Brain microvascular endothelial cell (primary cell): ENCODE data around the gene SETD7.

Source experiments
- DNase-seq: peaks from one replicate; pipeline ENCODE4 v3.0.0-alpha.2; 2020
- H3K27ac ChIP-seq: fragments of 250-450 bp; sonication (Bioruptor Pico); 2 replicates; pipeline ENCODE4 v1.5.1; 2020; ENCODE audit warnings: mild to moderate bottlenecking, moderate library complexity
- H3K27me3 ChIP-seq: fragments of 250-450 bp; sonication (Bioruptor Pico); replicated peaks from 2 replicates; pipeline ENCODE4 v1.5.1; 2020; ENCODE audit warnings: mild to moderate bottlenecking
- H3K36me3 ChIP-seq: fragments of 250-450 bp; sonication (Bioruptor Pico); replicated peaks from 2 replicates; pipeline ENCODE4 v1.5.1; 2020; ENCODE audit warnings: mild to moderate bottlenecking
- H3K4me3 ChIP-seq: 2 replicates; pipeline ENCODE4 v1.5.1; 2011; ENCODE audit warnings: low read depth, mild to moderate bottlenecking, control low read depth, low read length, moderate library complexity
- in situ Hi-C: cut with HindIII; loops from 2 replicates; pipeline ENCODE4 v1.10.0; 2017; ENCODE audit warnings: low sequenced_read_pairs, low pct_ligation_motif_present
- TF ChIP-seq, protein P1 (sequence below): IDR thresholded peaks from 2 replicates; pipeline ENCODE4 v1.5.1; 2011; ENCODE audit warnings: low read depth, mild to moderate bottlenecking, moderate library complexity, low read length, control low read depth, inconsistent platforms; ENCODE audit errors: missing control alignments

Gene SETD7

DNA sequence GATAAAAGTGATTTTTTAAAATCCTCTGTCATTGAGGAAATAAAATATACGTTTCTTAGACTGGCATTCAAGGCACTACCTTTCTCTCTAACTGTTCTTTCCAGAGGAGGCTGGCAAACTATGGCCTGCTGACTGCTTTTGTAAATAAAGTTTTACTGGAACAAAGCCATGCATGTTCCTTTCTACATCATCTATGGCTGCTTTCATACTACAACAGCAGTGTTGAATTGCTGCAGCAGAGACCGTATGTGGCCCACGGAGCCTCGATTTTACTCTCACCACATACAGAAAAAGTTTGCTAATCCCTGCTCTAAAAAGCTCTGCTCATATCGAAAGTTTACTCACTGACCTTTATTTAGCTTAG, 20.2 kb downstream of the SETD7 start:
- TF ChIP-seq, protein P1, sequence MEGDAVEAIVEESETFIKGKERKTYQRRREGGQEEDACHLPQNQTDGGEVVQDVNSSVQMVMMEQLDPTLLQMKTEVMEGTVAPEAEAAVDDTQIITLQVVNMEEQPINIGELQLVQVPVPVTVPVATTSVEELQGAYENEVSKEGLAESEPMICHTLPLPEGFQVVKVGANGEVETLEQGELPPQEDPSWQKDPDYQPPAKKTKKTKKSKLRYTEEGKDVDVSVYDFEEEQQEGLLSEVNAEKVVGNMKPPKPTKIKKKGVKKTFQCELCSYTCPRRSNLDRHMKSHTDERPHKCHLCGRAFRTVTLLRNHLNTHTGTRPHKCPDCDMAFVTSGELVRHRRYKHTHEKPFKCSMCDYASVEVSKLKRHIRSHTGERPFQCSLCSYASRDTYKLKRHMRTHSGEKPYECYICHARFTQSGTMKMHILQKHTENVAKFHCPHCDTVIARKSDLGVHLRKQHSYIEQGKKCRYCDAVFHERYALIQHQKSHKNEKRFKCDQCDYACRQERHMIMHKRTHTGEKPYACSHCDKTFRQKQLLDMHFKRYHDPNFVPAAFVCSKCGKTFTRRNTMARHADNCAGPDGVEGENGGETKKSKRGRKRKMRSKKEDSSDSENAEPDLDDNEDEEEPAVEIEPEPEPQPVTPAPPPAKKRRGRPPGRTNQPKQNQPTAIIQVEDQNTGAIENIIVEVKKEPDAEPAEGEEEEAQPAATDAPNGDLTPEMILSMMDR, result no peak
- H3K27me3 ChIP-seq, result no peaks in the 10 kb centered on the region
- H3K36me3 ChIP-seq, result peaks cover 3% of the 10 kb centered on the region
- in situ Hi-C loops, result no loop called here
- DNase-seq, result no peak
- H3K4me3 ChIP-seq, result no peak overlapping the region
- H3K27ac ChIP-seq, result no peak overlapping the region

DNA sequence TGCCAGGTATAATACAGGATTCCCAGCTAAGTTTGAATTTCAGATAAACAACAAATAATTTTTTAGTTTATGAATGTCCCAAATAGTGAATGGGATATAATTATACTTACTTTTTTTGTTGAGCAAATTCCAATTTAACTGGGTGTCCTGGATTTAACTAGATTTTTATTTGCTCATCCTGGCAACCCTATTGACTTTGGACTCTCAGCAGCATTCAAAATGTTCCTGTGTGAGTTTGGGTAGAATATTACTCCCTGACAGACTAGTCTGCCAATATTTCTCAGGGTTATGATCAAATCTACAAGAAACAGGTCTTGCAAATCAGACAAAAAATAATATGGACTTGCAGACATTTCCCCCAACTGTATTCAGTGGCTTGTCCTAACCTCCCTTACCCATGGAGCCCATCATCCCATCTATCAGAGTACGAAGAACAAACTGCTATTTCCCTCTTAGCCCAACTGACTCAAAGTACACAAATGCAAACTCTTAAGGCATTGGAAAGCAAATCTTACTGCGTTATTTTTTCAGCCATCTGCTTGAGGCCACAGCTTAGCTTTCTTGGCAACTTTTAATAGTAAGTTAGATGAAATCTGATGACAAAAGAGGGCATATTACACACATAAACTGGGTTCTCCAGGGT, 20.7 kb downstream of the SETD7 start:
- Histone ChIP-seq H3K36me3 (peaks cover 3% of the 10 kb centered on the region), H3K27ac (no peak overlapping the region)
- TF ChIP-seq, protein P1, result no peak

DNA sequence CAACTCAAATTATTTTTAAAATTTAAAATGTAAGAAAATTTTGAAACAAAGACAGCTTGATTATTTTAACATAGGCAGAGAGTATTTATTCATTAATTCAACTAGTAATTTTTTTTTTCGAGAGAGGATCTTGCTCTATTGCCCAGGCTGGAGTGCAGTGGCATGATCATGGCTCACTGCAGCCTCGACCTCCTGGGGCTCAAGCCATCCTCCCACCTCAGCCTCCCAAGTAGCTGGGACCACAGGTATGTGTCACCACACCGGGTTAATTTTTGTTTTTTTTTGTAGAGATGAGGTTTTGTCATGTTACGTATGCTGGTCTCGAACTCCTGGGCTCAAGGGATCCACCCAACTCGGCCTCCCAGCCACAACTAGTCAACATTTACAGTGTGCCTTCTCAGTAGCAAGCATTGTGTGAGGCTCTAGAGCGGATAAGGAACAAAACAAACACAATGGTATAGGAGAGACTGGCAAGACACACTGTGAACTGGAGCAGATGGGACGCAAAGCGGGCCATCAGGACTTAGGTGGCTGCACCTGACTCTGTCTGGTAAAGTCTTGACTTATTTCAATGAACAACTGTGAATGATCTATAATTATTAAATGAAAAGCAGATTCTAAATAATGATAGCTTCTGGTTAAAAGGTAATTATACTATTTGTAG, 21.6 kb downstream of the SETD7 start:
- H3K36me3 ChIP-seq, result peaks cover 3% of the 10 kb centered on the region
- no peaks in the 10 kb centered on the region for H3K27me3 ChIP-seq
- no peak overlapping the region for H3K4me3 ChIP-seq
- in situ Hi-C loops, result no loop called here
- no peak for DNase-seq
- H3K27ac ChIP-seq, result no peak overlapping the region
- TF ChIP-seq, protein P1, result no peak

More for the DNA sequence above, 20.7 kb downstream of the SETD7 start:
- no peak for DNase-seq
- in situ Hi-C loops, result no loop called here
- no peak overlapping the region for H3K4me3 ChIP-seq
- no peaks in the 10 kb centered on the region for H3K27me3 ChIP-seq

DNA sequence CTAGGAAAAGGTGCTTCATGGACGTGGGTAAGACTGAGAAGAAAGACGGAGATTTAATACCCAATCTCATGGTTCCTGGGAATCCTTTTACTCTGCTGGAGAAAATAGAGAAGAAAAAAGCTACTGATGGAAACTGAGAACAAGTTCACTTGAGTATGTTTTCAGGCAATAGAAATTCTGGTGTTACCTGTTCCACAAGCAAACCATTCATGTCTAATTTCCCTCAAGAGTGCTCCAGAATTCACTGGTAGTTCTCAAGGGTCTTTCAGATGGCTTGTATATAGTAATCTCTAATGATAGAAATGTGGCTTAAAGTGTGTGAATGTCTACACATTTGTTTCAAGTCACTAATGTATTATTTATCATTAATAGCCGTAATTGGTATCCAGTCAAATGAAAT, 22.5 kb downstream of the SETD7 start:
- in situ Hi-C loops, result no loop called here
- H3K4me3 ChIP-seq, result no peak overlapping the region

DNA sequence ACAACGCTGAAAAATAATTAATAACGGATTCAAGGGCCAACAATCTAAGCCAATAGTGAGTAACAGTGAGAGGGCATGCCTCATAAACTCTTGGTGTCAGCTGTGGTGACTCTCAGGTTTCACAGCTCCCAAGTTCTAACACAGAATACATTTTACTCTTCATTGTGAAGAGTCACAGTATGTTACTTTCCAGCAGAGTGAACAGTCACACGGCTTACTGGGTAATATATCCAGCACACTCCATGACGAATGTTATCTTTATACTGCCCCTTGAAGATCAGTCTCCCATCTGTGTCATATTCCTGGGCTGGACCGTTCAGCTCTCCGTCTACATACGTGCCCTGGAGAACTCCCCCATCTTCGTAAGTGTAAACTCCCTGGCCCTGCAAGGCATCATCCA, 23.1 kb downstream of the SETD7 start:
- no peak for DNase-seq

More for the DNA sequence above, 22.5 kb downstream of the SETD7 start:
- peaks cover 3% of the 10 kb centered on the region for H3K36me3 ChIP-seq
- H3K27me3 ChIP-seq, result no peaks in the 10 kb centered on the region
- H3K27ac ChIP-seq, result no peak overlapping the region
- DNase-seq, result no peak
- TF ChIP-seq, protein P1, result no peak

More for the DNA sequence above, 23.1 kb downstream of the SETD7 start:
- no peak overlapping the region for H3K27ac ChIP-seq
- H3K36me3 ChIP-seq, result peaks cover 9% of the 10 kb centered on the region
- no peaks in the 10 kb centered on the region for H3K27me3 ChIP-seq
- in situ Hi-C loops, result no loop called here
- TF ChIP-seq, protein P1, result no peak
- no peak overlapping the region for H3K4me3 ChIP-seq
